DMS53 (cell line): ENCODE results near the gene NTRK1.
A peak's percentile ranks its signal among the peaks of the same experiment; 100 is the strongest.

Experiments used
- DNase-seq: peaks from one replicate; lab custom pipeline; 2025; lab: John Stamatoyannopoulos, UW

NTRK1 gene

DNA sequence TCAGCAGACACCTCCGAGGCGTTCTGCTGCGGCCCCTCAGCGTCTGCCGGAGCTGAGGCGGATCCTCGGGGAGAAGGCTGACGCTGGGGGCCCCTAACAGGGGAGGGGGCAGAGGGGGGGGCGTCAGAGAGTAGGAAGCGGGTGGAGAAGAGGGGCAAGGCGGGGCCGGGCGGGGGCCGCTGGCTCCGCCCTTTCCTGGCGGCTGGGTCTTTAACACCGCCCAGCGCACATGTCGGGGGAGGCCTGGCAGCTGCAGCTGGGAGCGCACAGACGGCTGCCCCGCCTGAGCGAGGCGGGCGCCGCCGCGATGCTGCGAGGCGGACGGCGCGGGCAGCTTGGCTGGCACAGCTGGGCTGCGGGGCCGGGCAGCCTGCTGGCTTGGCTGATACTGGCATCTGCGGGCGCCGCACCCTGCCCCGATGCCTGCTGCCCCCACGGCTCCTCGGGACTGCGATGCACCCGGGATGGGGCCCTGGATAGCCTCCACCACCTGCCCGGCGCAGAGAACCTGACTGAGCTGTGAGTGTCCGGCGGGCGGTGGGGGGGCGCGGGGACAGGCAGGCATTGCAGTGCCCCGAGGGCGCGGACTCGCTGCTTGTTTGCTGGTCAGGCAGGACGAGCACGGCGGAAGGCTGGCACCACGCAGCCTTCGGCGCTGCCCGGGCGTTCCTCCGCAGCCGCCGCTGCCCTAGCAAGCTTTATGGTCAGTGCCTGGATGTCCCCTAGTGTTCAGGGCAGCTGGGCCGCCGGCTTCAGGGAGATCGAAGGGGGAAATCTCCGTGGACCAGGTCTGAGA is at the start of gene NTRK1:
Gene NTRK1, plus strand, starts transcription at position 238 of the 796 bp plus-strand sequence. Its CDS starts 70 bp downstream, at position 308.
- DNase-seq = peak; percentile 76

DNA sequence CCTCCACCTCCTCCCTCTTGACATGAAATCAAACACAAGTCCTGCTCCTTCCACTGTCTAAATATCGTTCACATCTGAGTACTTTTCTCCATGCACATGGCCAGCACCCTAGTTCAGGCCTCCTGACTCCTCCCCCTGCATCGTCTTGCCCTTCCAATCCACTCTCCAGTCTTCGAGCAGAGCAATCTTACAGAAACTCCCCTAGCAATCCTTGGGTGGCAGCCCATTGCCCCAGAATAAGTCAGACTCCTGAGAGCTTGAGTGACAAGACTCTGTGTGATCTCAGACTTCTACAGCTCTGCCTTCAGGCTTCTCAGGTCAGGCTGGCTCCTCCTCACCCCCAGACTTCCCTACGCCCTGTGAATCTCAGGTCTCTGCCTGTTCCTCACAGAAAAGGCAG is 49.5 kb upstream of the NTRK1 start:
- no peak for DNase-seq

DNA sequence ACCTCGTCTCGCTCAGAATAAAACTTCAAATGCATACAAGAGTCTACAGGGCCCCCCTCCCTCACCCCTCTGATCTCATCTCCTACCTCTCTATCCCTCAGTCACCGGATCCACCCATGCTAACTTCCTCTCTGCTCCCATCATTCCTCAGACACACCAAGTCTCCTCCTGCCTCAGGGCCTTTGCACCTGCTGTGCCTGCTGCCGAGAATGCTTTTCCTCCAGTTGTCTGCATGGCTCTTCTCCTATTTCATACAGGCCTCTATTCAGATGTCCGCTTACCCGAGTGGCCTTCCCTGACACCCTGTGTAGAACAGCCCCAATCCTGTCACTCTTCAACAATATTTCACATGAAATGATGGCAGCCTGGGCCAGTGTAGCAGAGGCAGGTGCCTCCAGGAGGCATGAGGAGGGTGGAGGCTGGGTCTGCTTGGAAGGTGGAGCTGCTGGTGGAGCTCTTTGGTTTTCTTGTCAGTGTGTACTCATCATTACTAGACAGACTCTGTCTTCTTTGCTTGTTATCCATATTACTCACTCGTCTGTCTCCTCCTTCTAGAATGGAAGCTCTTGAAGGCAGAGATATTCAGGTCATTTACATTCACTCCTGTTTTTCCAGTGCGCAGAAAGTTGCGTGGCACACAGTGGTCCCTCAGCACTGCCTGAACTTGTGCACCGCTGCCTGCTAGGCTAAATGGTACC is 48.2 kb upstream of the NTRK1 start:
- no peak for DNase-seq

DNA sequence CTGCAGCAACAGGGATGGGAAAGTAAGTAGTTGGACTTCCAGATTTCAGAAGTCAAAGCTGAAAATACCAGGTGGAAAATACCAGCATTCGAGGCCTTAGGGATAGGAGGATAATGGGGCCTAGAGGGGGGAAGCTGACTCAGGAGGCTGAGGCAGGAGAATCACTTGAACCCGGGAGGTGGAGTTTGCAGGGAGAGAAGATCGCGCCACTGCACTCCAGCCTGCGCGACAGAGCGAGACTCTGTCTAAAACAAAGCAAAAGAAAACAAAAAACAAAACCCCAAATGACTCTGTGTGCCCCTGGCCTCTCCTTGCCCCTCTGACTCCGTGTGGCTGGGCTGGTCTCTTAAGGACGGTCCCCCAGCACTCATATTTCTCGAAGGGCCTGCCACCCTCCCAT is 47.4 kb upstream of the NTRK1 start:
- DNase-seq = peak; percentile 48

DNA sequence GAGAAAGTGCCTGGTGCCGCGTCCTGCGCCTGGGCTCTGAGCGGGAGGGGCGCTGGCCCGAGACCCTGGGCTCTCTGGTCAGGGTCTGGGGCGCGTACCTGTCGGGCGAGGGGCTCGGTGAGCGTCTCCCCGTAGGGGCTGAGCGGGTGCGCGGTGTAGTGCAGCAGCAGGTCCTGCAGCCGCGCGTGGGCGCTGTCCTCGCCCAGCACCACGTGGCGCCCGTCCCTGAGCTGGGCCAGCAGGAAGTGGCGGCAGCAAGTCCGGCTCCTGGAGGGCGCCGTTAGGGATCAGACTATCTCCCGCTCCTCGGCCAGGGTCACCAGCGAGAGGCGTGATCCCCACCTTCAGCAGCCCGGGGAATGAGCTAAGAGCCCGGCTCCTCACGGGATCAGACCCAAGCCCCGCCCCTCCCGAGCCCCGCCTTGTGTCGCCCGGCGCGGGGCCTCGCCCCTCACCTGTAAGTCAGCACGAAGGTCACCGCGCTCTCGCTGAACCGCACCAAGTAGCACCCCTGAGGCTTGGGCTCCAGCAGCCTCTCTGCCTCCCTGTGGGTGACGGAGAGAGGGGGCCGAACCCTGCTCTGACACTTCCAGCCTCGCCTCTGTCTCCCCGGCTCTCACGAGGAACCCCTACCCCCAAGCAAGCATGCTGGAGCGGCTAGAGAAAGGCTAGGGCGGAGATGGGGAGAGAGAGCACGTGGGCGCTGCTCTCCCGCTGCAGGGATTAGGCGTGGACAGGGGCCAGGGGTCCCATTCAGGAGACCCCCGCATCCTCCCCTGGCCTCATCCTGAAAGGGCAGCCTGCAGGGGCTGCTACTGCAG is 46.7 kb upstream of the NTRK1 start:
- peak; percentile 89 for DNase-seq

DNA sequence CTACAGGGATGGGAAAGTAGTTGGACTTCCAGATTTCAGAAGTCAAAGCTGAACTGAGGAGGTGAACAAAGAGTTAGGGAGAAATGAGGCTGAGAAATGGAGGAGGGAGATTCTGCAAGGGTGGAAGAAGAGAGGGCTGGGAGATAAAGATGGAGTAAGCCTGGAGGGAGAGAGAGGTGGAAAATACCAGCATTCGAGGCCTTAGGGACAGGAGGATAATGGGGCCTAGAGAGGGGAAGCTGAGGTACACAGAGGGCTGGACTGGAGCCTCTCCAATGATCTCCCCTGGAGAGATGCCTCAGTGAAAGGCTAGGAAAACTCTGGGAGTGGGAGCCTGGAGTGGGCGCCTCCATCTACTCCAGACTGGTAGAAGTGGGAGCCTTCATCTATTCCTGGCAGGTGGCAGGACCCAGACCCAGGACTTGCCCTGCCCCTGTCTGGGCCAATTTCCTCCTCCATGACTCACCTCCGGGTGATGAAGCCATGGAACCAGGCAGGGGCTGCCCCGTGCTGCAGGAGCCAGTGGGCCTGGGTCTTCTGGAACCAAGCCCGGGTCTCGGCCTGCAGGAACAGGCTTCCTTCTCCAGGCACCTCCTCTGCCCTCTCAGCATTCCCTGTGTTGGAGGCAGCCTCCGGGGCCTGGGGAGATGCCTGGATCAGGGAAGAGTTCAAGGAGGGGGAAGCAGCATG is 45.9 kb upstream of the NTRK1 start:
- DNase-seq = peak; percentile 27

DNA sequence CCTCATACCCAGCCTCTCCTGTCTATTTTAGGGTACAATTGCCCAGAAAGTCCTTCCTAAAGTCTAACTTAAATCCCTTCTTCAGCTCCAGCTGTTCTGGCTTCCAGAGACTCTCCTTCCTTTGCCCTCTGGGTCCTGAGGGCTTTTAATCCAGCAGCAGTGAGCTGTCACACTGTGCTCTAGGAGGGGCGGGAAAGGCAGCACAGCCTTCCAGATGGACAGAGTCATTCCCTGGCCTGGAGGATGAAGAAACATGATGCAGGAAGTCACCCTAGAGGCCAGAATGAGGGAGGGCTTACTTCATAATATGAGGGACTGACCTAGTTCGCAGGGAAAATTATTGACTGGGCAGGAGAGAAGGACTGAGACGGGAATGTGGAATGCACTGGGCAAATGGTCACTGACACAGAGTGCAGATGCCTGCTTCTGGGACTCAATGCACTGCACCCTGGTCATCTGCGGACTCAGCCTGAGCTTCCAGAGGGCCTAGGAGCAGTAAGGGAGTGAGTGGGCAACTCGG is 45.3 kb upstream of the NTRK1 start:
- peak; percentile 38 for DNase-seq

DNA sequence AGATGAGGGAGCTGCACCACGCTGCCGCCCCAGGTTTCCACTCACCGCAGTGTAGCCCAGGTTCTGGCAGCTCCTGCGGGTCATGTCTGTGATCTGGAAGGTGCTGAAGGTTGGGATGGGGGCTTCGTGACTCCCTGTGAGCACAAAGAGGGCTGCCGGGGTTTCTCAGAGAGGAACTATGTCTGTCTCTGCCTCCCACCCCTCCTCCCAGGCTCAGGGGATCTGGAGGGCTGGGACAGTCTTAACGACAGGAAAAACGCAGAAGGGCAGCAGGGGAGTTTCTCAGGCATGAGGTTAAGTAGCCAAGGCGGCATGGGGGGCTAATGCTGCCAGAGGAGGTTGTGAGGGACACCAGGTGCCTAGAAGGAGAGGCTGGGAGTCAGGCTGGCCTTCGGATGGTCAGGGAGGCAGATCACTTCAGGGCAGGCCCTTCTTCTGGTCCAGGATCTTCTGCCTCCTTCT is 44.7 kb upstream of the NTRK1 start:
- DNase-seq = no peak

DNA sequence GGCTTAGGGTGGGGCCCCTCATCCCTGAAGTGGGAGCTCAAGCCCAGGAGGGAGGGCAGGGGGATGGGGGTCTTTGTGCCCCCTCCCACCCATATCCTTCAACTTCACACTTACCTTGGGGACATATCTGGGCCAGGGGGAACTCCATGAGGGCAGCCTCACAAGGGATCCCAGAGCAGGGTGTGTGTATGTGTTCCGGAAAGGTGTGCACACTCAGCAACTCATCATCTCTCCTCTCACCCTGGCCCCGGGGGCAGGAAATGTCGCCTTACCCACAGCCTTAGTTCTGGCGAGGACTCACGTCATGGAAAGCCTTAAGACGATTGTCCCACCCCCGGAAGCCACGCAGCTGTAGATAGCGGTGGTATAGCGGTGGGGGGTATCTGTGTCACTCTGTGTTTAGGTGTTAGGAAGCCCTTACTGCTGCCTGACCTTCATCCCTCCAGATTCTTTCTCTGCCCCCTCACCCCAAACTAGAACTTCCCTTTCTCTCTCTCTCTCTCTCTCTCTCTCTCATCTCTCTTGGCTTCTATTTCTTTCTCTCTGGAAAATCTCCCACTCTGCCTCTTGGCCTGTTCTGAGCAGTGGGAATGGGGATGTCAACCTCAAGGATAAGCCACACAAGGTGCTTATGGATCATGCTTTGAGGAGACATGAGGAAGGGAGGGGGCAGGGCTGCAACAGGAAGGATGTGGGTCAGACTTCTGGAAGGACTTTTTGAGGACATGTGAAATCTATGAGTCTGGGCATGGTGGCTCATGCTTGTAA is 43.9 kb upstream of the NTRK1 start, which contains the start of gene SH2D2A:
Gene SH2D2A, minus strand, starts transcription at position 288 of the 768 bp plus-strand sequence. Its CDS starts 140 bp downstream, at position 148.
- DNase-seq = no peak

DNA sequence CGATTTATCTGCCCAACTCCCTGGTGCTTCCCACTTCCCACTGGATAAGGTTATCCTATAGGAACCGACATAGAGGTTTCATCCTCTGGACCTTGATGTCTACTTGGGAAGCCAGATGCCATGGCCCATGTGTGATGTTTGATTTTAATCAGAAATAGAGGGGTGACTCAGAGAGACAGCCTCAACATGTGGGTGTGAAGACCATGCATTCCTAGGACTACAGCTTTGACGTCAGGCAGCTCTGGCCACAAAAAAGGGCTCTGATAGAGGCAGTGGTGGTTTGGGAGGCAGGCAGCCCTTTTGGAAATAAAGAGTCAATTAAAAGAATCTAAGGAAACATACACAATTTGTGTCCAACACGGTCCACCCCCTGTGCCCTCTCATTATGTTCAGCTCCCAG is 38.9 kb upstream of the NTRK1 start:
- no peak for DNase-seq

DNA sequence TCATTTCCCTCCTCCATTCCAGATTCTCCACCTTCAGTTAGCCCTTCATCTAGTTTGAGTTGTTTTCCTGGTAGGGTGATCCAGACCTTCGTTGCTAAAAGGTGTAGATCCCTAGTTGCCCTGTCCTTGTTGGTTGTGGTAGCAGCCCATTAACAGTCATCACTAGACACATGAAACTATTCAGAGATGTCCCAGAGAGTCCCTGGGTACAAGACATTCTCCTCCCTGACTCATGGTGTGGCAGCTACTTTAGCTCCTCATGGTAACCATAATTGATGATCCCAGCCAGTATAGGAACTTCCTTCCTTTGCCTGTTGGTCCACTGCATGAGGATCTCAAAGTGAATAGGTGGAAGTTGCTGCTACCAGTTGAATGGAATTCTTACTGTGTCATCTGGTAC is 38.0 kb upstream of the NTRK1 start:
- no peak for DNase-seq

DNA sequence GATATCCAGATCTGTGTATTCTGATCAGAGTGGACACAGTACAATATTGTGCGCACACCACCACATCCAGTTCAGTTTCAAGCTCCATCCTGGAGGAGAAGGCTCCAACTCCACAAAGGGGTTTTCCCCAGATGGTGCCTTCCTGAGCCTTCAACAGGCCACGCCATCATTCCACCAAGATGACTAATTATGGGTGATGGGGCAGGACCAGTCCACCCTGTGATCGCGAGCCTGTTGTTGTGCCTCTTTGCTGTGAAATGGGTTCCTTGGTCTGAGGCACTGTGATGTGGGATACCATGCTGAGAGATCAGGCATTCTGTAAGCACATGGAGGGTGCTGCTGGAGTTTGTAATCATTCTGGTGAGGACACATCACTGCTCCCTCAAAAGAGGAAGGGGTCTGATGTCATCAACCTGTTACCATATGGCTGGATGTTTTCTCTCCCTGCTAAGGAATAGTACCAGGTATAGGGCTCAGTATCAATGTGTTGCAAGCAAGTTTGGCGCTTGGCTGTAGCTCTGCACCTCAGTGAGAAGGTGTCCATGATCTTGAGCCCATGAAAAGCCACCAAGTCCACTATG is 37.4 kb upstream of the NTRK1 start:
- no peak for DNase-seq

DNA sequence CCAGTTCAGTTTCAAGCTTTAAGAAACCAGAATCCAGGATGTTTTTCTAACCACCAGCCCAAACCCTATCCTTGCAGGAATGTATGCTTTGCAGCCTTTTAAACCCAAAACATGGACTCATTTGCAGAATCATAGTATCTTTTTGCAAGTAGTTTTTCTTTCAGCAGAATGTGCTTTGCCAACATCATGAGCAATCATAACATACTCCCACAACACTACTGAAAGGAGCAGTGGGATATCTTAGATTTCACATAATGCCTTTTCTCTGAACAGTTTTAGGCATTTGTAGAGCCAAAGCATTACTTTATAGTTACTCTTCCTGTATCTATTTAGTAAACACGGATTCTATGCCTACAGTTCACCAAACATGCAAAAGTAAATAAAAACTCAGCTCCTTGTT is 34.0 kb upstream of the NTRK1 start:
- DNase-seq = no peak

DNA sequence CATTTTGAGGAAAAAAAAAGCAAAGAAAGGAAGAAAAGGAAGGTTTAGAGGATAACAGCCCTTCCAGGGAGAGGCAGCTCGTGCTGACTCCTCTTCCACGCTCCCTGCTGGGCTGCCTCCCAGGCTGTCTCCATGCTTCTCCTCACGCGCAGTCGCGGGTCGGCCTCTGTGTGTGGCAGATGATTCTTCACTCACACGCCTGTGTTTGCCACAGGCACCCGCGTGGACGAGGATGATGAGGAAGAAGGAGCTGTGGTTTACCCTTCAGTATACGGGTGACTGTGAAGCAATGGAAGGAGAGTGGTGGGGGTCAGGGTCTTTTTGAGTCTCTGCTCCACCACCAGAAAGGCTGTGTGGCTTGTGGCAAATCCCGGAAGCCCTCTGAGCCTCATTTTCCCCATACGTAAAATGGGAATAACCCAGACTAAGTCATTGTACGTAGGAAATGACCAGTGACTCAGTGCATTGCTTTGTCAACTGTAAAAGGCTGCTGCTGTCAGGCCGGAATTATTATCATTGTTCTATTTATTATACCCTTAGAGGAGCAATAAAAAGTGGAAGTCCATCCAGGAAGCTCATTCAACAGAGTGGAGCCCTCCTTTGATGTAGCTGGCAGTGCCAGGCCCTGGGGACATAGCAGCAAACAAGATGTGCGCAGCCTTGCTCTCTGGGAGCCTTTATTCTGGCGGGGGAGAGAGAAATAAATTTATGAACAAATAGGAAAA is 32.1 kb upstream of the NTRK1 start:
- DNase-seq = no peak

DNA sequence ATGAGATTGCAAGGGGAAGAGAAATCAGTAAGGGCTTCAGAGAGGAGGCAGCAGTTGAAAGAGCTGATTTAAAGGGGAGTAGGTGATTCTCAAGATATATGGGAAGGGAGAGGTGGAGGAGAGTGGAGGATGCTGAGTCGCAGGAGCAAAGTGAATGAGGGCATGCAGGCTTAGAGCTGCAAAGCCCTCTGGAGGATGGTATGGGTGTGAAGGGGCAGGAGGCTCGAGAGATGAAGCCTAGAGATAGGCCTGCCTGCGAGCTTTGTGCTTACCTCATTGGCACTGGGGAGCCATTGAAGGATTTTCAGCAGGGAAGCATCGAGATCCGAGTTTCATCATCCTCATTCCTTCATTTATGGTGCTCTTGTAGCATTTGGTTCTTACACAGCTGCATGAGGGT is 28.2 kb upstream of the NTRK1 start:
- DNase-seq = no peak

DNA sequence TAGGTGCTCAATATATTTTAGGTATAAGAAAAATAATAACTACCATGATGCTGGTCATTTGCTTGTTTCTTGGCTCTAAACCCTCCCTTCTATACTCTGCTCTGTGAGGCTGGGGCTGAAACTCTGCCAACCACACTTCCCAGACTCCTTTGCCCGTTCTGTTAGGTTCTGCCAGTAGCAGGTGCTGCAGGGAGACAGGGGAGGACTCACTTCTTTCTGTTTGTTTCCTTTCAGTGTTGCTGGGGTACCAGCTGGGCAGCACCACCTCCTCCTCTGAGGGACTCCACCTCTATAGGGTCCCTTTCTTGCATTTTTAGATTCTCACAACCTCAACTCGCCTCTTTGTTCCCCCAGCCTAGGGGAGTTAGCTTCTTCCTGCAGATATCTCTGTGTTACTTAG is 27.1 kb upstream of the NTRK1 start:
- DNase-seq = peak; percentile 28

DNA sequence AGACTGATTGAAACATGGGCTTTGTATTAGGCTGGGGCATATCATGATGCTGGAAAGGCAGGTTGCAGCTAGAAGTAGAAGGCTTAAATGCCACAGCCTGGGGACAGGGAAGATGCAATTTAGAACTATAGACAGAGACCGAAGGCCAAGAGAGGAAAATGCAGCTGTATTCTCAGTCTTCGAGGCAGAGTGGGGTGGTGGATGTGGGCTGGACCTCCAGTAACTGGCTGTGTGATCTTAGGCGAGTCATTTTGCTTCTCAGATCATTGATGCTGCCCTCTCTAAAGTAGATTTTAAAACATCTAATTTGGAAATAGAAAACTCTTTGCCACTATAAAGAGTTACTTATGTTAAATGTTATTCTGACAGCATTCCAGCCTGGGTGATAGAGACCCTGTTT is 26.3 kb upstream of the NTRK1 start:
- DNase-seq = no peak

DNA sequence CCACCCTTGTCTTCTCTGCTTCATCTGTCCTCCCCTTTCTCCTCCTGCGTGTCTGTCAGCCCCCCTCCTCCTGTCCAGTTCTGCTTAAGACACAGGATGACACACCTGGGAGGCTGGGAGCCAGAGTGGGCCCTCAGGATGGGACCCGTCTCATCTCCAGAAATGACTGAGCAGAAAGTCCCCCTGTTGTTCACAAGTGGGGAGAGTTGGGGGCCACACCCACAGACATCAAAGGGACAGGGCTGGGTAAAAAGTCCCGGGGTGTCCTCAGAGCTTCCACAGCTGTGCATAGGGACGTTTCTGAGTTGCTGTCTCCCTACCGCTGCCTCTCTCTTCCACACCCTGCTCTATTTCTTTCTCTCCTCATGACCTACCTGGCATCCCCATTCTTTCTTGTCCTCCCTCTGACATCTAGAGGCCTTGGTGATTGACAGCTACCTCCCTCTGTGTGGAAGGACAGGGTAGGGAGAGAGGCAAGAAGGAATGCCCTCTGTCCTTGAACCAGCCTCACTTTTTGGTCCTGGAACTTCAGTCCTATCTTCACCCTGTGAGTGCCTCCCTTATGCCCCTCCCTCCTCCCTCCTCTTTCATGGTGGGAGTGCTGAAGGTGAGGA is 24.5 kb upstream of the NTRK1 start:
- no peak for DNase-seq

DNA sequence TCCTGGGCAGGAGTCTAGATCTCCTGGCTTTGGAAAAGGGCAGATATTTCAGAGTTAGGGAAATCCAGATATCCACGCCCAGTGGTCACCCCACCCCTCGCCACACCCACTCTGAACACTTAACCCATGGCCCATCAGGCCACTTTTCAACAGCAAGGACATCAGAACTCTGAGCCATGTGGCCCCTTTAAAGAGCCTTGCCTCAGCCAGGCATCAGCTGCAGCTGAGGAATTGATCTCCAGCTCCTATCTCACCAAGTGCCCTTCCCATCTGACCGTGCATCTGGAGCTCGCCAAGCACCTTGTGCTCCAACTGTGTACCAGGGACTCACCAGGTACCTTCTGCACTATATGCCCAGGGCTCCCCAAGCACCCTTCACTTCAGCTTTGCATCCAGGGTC is 23.8 kb upstream of the NTRK1 start:
- DNase-seq = no peak
